ENCODE measurements around the gene COLEC12.
"Not testable (repeated sequence)": the region's sequence is repeated elsewhere in the genome, so short reads cannot be mapped to it uniquely, and the experiment has no call there.

COLEC12 gene

DNA sequence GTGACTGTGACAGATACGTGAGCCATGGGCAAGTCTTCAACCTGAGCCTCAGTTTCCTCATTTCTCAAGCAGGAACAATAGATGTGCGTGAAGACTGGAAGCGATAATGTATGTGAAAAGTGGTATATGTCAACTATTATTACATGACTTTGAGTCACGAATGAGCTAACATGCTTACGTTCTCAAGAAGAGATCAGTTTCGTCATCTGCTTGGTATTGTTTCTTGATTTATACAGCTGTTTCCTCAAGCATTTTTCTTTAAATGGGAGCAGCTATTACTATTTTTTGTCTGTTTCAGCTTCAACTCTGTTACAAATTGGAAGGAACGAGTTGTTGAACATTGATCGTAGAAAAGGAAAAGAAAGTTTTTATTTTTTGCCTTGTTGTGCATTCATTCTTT lies 184.1 kb downstream of the COLEC12 start:
- DNase-seq (ENCODE audit: low read depth): no peak
- TF ChIP-seq, protein P1, sequence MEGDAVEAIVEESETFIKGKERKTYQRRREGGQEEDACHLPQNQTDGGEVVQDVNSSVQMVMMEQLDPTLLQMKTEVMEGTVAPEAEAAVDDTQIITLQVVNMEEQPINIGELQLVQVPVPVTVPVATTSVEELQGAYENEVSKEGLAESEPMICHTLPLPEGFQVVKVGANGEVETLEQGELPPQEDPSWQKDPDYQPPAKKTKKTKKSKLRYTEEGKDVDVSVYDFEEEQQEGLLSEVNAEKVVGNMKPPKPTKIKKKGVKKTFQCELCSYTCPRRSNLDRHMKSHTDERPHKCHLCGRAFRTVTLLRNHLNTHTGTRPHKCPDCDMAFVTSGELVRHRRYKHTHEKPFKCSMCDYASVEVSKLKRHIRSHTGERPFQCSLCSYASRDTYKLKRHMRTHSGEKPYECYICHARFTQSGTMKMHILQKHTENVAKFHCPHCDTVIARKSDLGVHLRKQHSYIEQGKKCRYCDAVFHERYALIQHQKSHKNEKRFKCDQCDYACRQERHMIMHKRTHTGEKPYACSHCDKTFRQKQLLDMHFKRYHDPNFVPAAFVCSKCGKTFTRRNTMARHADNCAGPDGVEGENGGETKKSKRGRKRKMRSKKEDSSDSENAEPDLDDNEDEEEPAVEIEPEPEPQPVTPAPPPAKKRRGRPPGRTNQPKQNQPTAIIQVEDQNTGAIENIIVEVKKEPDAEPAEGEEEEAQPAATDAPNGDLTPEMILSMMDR (conservative IDR thresholded peaks at IDR 0.05; ENCODE audit: low read depth, low read length): no peak
- H3K4me3 ChIP-seq (ENCODE audit: low read length): no peak overlapping the region

DNA sequence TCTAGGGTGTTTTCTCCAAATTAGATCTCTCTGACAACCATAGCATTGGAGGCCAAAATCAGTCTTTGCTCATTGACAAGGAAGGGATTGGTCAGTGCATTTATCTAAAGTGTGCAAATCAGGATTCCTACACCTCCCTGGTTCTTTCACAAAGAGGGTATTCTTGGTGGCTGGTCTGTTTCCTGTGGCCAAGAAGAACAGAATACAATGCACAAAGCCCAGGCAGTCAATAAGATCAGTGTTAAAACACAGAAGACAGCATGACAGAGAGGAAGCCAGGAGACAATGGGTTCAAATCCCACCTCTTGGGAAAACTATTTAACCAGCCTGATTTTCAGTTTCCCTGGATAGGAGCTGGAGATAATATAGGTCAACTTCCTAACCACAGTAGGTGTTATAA lies 186.6 kb downstream of the COLEC12 start:
- H3K4me3 ChIP-seq (ENCODE audit: low read length): no peak overlapping the region
- DNase-seq (ENCODE audit: low read depth): no peak
- TF ChIP-seq, protein P1 (conservative IDR thresholded peaks at IDR 0.05; ENCODE audit: low read depth, low read length): no peak

DNA sequence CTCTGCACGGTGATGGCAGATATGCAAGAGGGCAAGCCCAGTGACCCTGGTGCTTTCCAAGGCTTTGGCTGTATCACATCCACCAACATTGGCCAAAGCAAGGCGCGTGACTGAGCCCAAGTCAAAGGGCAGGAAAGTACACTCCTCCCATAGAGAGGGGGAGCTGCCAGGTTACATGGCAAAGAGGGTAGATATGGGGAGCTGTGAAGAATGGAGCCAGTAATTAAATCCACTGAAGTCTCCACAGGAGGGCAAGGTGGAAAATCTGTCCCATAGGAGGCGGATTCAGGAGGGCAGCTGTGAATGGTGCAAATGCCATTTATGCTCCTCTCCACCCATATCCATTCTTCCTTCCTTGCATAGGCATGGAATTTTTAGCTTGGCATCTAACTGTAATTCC lies 188.1 kb downstream of the COLEC12 start:
- TF ChIP-seq, protein P1 (conservative IDR thresholded peaks at IDR 0.05; ENCODE audit: low read depth, low read length): no peak
- no peak for DNase-seq (ENCODE audit: low read depth)
- no peak overlapping the region for H3K4me3 ChIP-seq (ENCODE audit: low read length)

DNA sequence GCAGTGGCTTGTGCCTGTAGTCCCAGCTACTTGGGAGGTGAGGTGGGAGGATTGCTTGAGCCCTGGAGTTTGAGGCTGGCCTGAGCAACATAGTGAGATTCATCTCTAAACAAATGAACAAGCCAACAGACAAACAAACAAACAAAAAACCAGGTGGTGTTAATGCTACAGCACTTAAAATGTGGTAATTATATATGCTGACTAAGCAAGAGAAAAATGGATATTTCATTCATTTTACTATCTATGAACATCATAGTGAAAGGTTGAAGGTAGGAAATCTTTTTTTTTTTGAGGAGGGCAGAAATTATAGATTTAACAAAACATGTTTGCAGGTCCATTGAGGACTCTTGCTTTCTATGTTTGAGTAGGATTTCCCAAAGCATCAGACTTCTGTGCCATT lies 190.5 kb downstream of the COLEC12 start:
- TF ChIP-seq, protein P1 (conservative IDR thresholded peaks at IDR 0.05; ENCODE audit: low read depth, low read length): no peak
- DNase-seq (ENCODE audit: low read depth): no peak
- H3K4me3 ChIP-seq (ENCODE audit: low read length): no peak overlapping the region

DNA sequence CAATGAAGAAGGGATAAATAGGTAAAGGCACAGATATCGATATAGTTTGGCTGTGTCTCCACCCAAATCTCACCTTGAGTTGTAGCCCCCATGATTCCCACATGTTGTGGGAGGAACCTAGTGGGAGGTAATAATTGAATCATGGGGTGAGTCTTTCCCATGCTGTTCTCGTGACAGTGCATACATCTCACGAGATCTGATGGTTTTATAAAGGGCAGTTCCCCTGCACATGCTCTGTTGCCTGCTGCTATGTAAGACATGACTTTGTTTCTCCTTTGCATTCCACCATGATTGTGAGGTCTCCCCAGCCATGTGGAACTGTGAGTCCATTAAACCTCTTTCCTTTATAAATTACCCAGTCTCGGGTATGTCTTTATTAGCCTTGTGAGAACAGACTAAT lies 192.4 kb downstream of the COLEC12 start:
- not testable (repeated sequence) for H3K4me3 ChIP-seq (ENCODE audit: low read length); DNase-seq (ENCODE audit: low read depth)

DNA sequence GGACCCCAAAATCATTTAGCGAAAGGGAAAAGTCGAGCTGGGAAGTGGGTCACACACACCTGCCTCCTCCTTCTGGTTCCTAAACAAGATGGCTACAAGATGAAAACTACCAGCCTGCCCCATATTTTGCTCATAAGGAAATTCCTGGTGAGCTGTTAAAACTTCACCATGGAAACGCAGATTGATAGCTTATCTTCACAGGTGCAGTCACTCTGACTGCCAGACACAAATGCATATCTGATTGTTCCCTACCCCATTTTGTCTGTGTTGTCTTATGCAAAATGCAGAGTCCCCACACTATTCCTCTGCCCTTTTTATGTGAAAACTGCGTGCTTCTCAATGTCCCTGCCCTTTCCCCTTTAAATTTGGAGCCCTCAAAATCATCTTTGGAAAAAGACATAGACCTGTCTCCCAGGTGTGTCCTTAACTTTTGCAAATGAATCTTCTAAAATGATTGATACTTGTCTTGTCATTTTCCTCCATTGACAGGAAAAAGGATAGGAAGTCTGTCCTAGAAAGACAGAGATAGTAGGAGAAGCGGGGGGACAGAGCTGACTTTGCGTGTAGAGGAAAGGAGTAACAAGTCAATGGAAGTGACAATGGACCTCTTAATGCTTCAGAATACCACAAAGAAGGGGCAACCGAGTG lies 193.8 kb downstream of the COLEC12 start:
- no peak overlapping the region for H3K4me3 ChIP-seq (ENCODE audit: low read length)
- no peak for DNase-seq (ENCODE audit: low read depth)
- TF ChIP-seq, protein P1 (conservative IDR thresholded peaks at IDR 0.05; ENCODE audit: low read depth, low read length): no peak

DNA sequence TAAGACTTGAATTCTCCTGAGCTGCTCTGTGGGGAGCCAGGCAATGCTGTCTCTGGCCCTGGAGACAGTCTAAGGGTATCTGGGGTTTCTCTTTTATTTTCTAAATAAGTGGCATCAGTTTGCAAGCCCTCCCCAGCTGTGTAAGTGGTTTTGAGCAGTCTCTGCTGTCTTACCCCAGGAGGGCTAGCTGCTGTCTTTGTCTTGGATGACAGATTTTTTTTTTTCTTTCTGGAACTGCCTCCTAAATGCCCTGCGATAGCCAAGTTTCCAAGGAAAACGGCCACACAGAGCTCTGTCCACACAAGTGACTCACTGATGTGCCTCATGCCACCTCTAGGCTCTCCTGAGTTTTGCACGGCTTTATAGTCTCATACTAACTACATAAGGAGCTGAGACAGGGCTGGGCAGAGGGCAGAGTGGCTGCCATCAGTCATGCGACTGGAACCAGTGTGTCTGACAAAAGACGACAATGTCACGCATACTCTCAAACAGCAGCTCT lies 195.4 kb downstream of the COLEC12 start:
- DNase-seq (ENCODE audit: low read depth): no peak
- TF ChIP-seq, protein P1 (conservative IDR thresholded peaks at IDR 0.05; ENCODE audit: low read depth, low read length): no peak
- no peak overlapping the region for H3K4me3 ChIP-seq (ENCODE audit: low read length)

Data from retinal pigment epithelial cell (primary cell).